GM20000 (cell line): ENCODE data around the gene DDX43.
"Not testable (repeated sequence)": the region's sequence is repeated elsewhere in the genome, so short reads cannot be mapped to it uniquely, and the experiment has no call there.

Source experiments
- DNase-seq: peaks from one replicate; pipeline ENCODE4 v3.0.0; 2012; ENCODE audit warnings: low spot score
- CTCF ChIP-seq: IDR thresholded peaks from 2 replicates; pipeline ENCODE4 v1.5.1; 2012; ENCODE audit warnings: mild to moderate bottlenecking, control low read depth; ENCODE audit errors: extremely low read depth, missing control alignments

Gene DDX43

GRCh38 chr6:73455865-73456629 lies 61.4 kb downstream of the DDX43 start:
- DNase-seq, result no peak
- TF ChIP-seq CTCF, result no peak

- DNase-seq, result not testable (repeated sequence)
These were observed 64.8 kb downstream of the DDX43 start for GRCh38 chr6:73459474-73459873.

- TF ChIP-seq CTCF, result no peak
- DNase-seq, result no peak
These were observed 65.4 kb downstream of the DDX43 start for GRCh38 chr6:73460056-73460455.

- no peak for TF ChIP-seq CTCF
- peak; percentile 84 for DNase-seq
These were observed 67.1 kb downstream of the DDX43 start, which contains the start of gene MTO1 for GRCh38 chr6:73461537-73462350. Gene MTO1, plus strand, starts transcription at chr6:73461737. Its CDS starts 118 bp downstream, at chr6:73461855.
